H1 (cell line): ENCODE data around the gene MPZL3. TPM values are rescaled to one million over a fixed set of nuclear protein-coding genes. Genes with fewer than 3 reads are reported as not detected.

Source experiments
- CTCF ChIA-PET: fragments of 300-600 bp; sonication (Branson Sonifier 250); formaldehyde crosslinking; loops from one replicate; lab custom pipeline; 2021; ENCODE audit not compliant: partially characterized antibody; lab: Charles Lee
- POLR2A ChIA-PET: fragments of 300-600 bp; sonication (Branson Sonifier 250); formaldehyde crosslinking; loops from one replicate; lab custom pipeline; 2021; ENCODE audit warnings: inconsistent platforms; ENCODE audit not compliant: partially characterized antibody; lab: Charles Lee
- DNase-seq, 2 experiments: peaks; one replicate each; pipeline versions ENCODE4 v3.0.0 to v3.0.0-alpha.2; 2010 to 2022; ENCODE audit warnings: low spot score in 2 of 2, low read depth in 1 of 2, mixed read lengths in 1 of 2
- FAIRE-seq: peaks from 2 replicates; lab custom pipeline; 2011; peaks lifted over from hg19 to GRCh38; lab: Jason Lieb, UNC
- H2AFZ ChIP-seq: 2 replicates; pipeline ENCODE4 v1.8.1; 2012; ENCODE audit warnings: low read length, inconsistent platforms
- H2AK5ac ChIP-seq: 2 replicates; pipeline ENCODE4 v1.6.1; 2013; ENCODE audit warnings: low read depth, low read length
- H2BK120ac ChIP-seq: replicated peaks from 2 replicates; pipeline ENCODE3; 2013; ENCODE audit warnings: low read depth, low read length, inconsistent platforms
- H2BK12ac ChIP-seq: 2 replicates; pipeline ENCODE4 v1.6.1; 2013; ENCODE audit warnings: low read depth, low read length
- H2BK15ac ChIP-seq: 2 replicates; pipeline ENCODE4 v1.6.1; 2013; ENCODE audit warnings: low read length
- H2BK20ac ChIP-seq: 2 replicates; pipeline ENCODE4 v1.6.1; 2013; ENCODE audit warnings: low read length
- H2BK5ac ChIP-seq: 2 replicates; pipeline ENCODE4 v1.6.1; 2013; ENCODE audit warnings: low read depth, low read length
- H3K14ac ChIP-seq: 2 replicates; pipeline ENCODE4 v1.6.1; 2013; ENCODE audit warnings: inconsistent platforms; ENCODE audit not compliant: insufficient read length
- H3K18ac ChIP-seq: 2 replicates; pipeline ENCODE4 v1.6.1; 2013; ENCODE audit warnings: low read length; ENCODE audit errors: extremely low read depth
- H3K23ac ChIP-seq: 2 replicates; pipeline ENCODE4 v1.6.1; 2013; ENCODE audit warnings: inconsistent platforms; ENCODE audit not compliant: insufficient read length
- H3K23me2 ChIP-seq: 2 replicates; pipeline ENCODE4 v1.6.1; 2013; ENCODE audit warnings: low read depth, low read length
- H3K27ac ChIP-seq: 2 replicates; pipeline ENCODE4 v1.6.1; 2011; ENCODE audit warnings: low read depth, low read length, inconsistent platforms
- H3K27me3 ChIP-seq, 4 experiments: replicated peaks in 1 of 4; 1 replicate in 1 of 4; 2 replicates in 3 of 4; pipeline versions ENCODE4 v1.6.1 to v1.8.1; 2011 to 2013; ENCODE audit warnings: low read length in 3 of 4, mild to moderate bottlenecking in 3 of 4, inconsistent platforms in 2 of 4, mixed read lengths in 2 of 4, moderate library complexity in 1 of 4; ENCODE audit not compliant: control insufficient read depth in 3 of 4, insufficient read depth in 3 of 4; ENCODE audit errors: extremely low read depth in 1 of 4
- H3K36me3 ChIP-seq, 4 experiments: 2 replicates each; pipeline versions ENCODE4 v1.6.1 to v1.8.1; 2011 to 2013; ENCODE audit warnings: mild to moderate bottlenecking in 4 of 4, low read length in 3 of 4, moderate library complexity in 2 of 4, control low read depth in 1 of 4, inconsistent platforms in 1 of 4; ENCODE audit not compliant: insufficient read depth in 4 of 4, control insufficient read depth in 2 of 4
- H3K4ac ChIP-seq: replicated peaks from 2 replicates; pipeline ENCODE3; 2013; ENCODE audit warnings: low read length, low read depth, mixed read lengths, inconsistent platforms; ENCODE audit not compliant: insufficient read length
- H3K4me1 ChIP-seq, 4 experiments: replicated peaks in 1 of 4; 1 replicate in 1 of 4; 2 replicates in 3 of 4; pipeline versions ENCODE4 v1.6.1 to v1.8.1; 2011 to 2013; ENCODE audit warnings: low read length in 3 of 4, inconsistent platforms in 2 of 4, mixed read lengths in 1 of 4; ENCODE audit not compliant: insufficient read depth in 4 of 4, control insufficient read depth in 3 of 4
- H3K4me2 ChIP-seq, 2 experiments: 2 replicates each; pipeline versions ENCODE4 v1.6.1 to v1.8.1; 2011 to 2013; ENCODE audit warnings: low read depth in 2 of 2, low read length in 2 of 2, control low read depth in 1 of 2, inconsistent platforms in 1 of 2, mild to moderate bottlenecking in 1 of 2; ENCODE audit not compliant: insufficient read depth in 1 of 2
- H3K4me3 ChIP-seq, 4 experiments: fragments of 200-600, 300-600 bp in 1 of 4; sonication (generic), shearing (Covaris generic), sonication (Bioruptor Twin) in 1 of 4; 2 replicates each; pipeline versions ENCODE4 v1.5.1 to v1.8.1; 2011 to 2016; ENCODE audit warnings: low read length in 4 of 4, low read depth in 3 of 4, control low read depth in 2 of 4, inconsistent platforms in 2 of 4, mild to moderate bottlenecking in 2 of 4, mixed read lengths in 1 of 4, moderate library complexity in 1 of 4; ENCODE audit not compliant: insufficient read depth in 2 of 4; ENCODE audit errors: extremely low read depth in 1 of 4
- H3K56ac ChIP-seq: replicated peaks from 2 replicates; pipeline ENCODE3; 2013; ENCODE audit warnings: low read depth, mild to moderate bottlenecking, mixed read lengths, low read length, inconsistent platforms; ENCODE audit not compliant: insufficient read length
- H3K79me1 ChIP-seq: 2 replicates; pipeline ENCODE4 v1.6.1; 2013; ENCODE audit warnings: low read depth, low read length, control low read depth
- H3K79me2 ChIP-seq, 2 experiments: 2 replicates each; pipeline versions ENCODE4 v1.6.1 to v1.8.1; 2012 to 2013; ENCODE audit warnings: low read length in 2 of 2, mild to moderate bottlenecking in 2 of 2, inconsistent platforms in 1 of 2; ENCODE audit not compliant: insufficient read depth in 2 of 2, control insufficient read depth in 1 of 2
- H3K9ac ChIP-seq, 4 experiments: replicated peaks in 1 of 4; 1 replicate in 1 of 4; 2 replicates in 3 of 4; pipeline versions ENCODE4 v1.6.1 to v1.8.1; 2011 to 2013; ENCODE audit warnings: low read depth in 3 of 4, low read length in 3 of 4, control low read depth in 2 of 4, mild to moderate bottlenecking in 2 of 4, moderate library complexity in 2 of 4, inconsistent platforms in 1 of 4; ENCODE audit errors: extremely low read depth in 1 of 4
- H3K9me3 ChIP-seq, 2 experiments: 2 replicates each; pipeline versions ENCODE4 v1.6.1 to v1.8.1; 2012 to 2013; ENCODE audit warnings: mild to moderate bottlenecking in 2 of 2, moderate library complexity in 2 of 2, control low read depth in 1 of 2, inconsistent platforms in 1 of 2, low read depth in 1 of 2, low read length in 1 of 2, mixed read lengths in 1 of 2; ENCODE audit not compliant: insufficient read depth in 2 of 2
- H4K20me1 ChIP-seq, 2 experiments: replicated peaks in 1 of 2; 2 replicates each; pipeline versions ENCODE3 to v1.8.1; 2011 to 2013; ENCODE audit warnings: inconsistent platforms in 2 of 2, low read length in 2 of 2, mild to moderate bottlenecking in 1 of 2; ENCODE audit not compliant: insufficient read depth in 2 of 2, control insufficient read depth in 1 of 2
- H4K5ac ChIP-seq: 2 replicates; pipeline ENCODE4 v1.6.1; 2013; ENCODE audit warnings: low read length, low read depth, mixed read lengths, inconsistent platforms; ENCODE audit not compliant: insufficient read length
- H4K8ac ChIP-seq: 2 replicates; pipeline ENCODE4 v1.8.0; 2013; ENCODE audit warnings: mild to moderate bottlenecking, moderate library complexity, low read length, inconsistent platforms; ENCODE audit not compliant: insufficient read depth; ENCODE audit errors: extremely low read depth
- H4K91ac ChIP-seq: replicated peaks from 2 replicates; pipeline ENCODE3; 2013; ENCODE audit warnings: low read length, mixed read lengths, inconsistent platforms; ENCODE audit not compliant: insufficient read length
- E2F6 ChIP-seq: IDR thresholded peaks from 2 replicates; pipeline ENCODE4 v1.6.1; 2012; ENCODE audit warnings: inconsistent platforms
- EP300 ChIP-seq, 2 experiments: IDR thresholded peaks; 1 replicate in 1 of 2; 2 replicates in 1 of 2; pipeline ENCODE4 v1.6.1; 2011 to 2012; ENCODE audit warnings: low read depth in 2 of 2, low read length in 2 of 2, mild to moderate bottlenecking in 2 of 2, borderline replicate concordance in 1 of 2, inconsistent platforms in 1 of 2, moderate library complexity in 1 of 2
- MAX ChIP-seq: IDR thresholded peaks from 2 replicates; pipeline ENCODE4 v1.6.1; 2012; ENCODE audit warnings: inconsistent platforms
- POLR2AphosphoS5 ChIP-seq: IDR thresholded peaks from 2 replicates; pipeline ENCODE4 v1.6.1; 2011; ENCODE audit warnings: low read depth, low read length
- TAF1 ChIP-seq: IDR thresholded peaks from 2 replicates; pipeline ENCODE4 v1.6.1; 2011; ENCODE audit warnings: mild to moderate bottlenecking, low read depth, low read length
- TAF7 ChIP-seq: optimal IDR thresholded peaks from 2 replicates; pipeline ENCODE3; 2011; ENCODE audit warnings: low read depth, mild to moderate bottlenecking, inconsistent platforms, low read length, moderate library complexity, borderline replicate concordance
- WGBS, 2 experiments: shearing (Covaris generic) in 1 of 2; methylation state at CpG; one replicate each; pipeline versions ENCODE4 v1.1.6 to v1.1.7; 2013 to 2015; ENCODE audit warnings: low lambda C conversion rate in 2 of 2, mixed read lengths in 2 of 2, inconsistent platforms in 1 of 2, low coverage in 1 of 2, missing lambda C conversion rate in 1 of 2; ENCODE audit not compliant: insufficient replicate concordance in 2 of 2, insufficient coverage in 1 of 2, insufficient read length in 1 of 2; ENCODE audit errors: extremely low coverage in 1 of 2, missing lambda C conversion rate in 1 of 2; 5-methylcytosine and 5-hydroxymethylcytosine counted together
- polyA plus RNA-seq, 7 experiments: library from polyadenylated mRNA; depleted of rRNA in 3 of 7; stranded (reverse) in 5 of 7; unstranded in 2 of 7; fragments of >200 nt in 5 of 7; fragments of 200-250 nt in 2 of 7; gene quantifications; 1 replicate in 5 of 7; 2 replicates in 1 of 7; 4 replicates in 1 of 7; pipeline versions ENCODE4 v1.2.1 to v1.2.3, GENCODE V29; 2011 to 2013; ENCODE audit warnings: missing spikeins in 2 of 7, mixed read lengths in 2 of 7
- total RNA-seq: library from RNA; stranded (reverse); fragmentation: NEBNext Ultra II Directional; extraction: Animal tissue kit (Norgen Biotek cat#: 25700); gene quantifications from 2 replicates; pipeline ENCODE4 v1.2.1, GENCODE V29; 2021
- TF ChIP-seq, protein P1 (sequence below): IDR thresholded peaks from 2 replicates; pipeline ENCODE4 v1.6.1; 2012; ENCODE audit warnings: low read length, inconsistent platforms

The MPZL3 gene
- total and polyA plus RNA-seq, 2 of the 8 experiments (the other 6 are each of a cell fraction or from before 2014, with no cell fraction given): 1.1 to 3.9 TPM

DNA sequence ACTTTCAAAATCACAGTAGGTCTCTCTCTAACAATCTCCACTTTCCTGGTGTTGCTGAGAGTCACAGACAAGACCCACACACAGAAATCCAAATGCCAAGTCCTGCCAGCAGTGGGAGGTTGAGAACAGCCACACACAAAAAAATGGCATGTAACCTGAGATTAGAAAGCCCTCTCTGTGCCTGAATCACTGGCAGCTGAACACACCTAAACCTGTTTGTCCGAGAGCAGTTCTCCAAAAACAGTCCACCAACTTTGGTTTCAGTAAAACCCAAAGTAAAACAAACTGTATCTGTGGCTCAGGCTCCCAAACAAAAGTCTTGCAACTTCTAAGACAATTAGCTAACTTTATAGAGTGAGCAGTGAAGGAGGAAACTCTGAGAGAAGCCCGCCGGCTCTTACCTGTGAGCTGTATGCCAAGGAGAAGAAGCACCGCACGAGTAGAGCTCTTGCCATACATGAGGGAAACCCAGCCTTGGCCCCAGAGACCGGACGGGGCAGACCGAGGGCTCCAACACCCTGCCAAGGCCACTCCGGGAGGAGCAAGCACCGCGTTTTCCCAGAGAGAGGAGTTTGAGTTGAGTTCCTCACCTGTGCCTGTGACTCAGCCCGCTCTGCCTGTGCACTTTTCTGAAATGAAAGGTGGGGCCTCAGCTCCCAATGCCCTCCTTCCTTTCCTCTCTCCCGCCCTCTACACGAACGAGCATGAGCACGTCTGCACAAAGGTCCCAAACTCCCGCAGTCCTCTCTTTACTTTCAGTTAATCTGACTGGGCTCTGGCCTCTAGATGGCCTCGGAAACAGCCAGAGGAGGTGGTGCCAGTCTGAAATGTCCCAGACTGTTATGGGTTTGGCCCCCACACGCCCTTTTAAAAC is 11.8 kb upstream of the MPZL3 start, which contains the start of gene MPZL2:
TSS of gene MPZL2 (minus strand) at position 603 of the 874 bp plus-strand sequence. CDS start at position 459, 144 bp downstream.
- Histone ChIP-seq H2BK15ac (0 out of 2 replicates have a peak within 1 kb of the TSS, but pooled peaks have one; percentile 53), H3K4me3 (peak within 1 kb of the TSS; percentile 28 to 59 (median 38); a peak in 7 of 8 replicates), H3K56ac (no peak within 1 kb of the TSS), H2BK5ac (no peak within 1 kb of the TSS), H3K27ac (no peak within 1 kb of the TSS; the same call in 1 of the 2 replicates), H3K23me2 (peaks cover 5% of the 10 kb centered on the region; the same call in 1 of the 2 replicates), H3K23ac (no peak within 1 kb of the TSS), H2BK120ac (no peak within 1 kb of the TSS), H3K79me2 (no peaks in the 10 kb centered on the region), H2BK12ac (peak within 1 kb of the TSS; percentile 30), H3K9me3 (no peaks in the 10 kb centered on the region), H4K91ac (peak within 1 kb of the TSS; percentile 23), H3K27me3 (peaks cover 1 to 42% (median 30%) of the 10 kb centered on the region in 4 experiments), H4K20me1 (no peaks in the 10 kb centered on the region), H3K4me1 (peaks cover 3 to 11% (median 4%) of the 10 kb centered on the region in 4 experiments; a peak in 4 of 7 replicates), H4K5ac (no peak within 1 kb of the TSS), H3K36me3 (no peaks in the 10 kb centered on the region), H3K18ac (peak within 1 kb of the TSS; percentile 79), H3K79me1 (no peaks in the 10 kb centered on the region), H2AK5ac (no peak within 1 kb of the TSS), H3K9ac (peak within 1 kb of the TSS; percentile 14 to 57 (median 28); a peak in 5 of 7 replicates), H3K14ac (no peak within 1 kb of the TSS), H2BK20ac (peak within 1 kb of the TSS; percentile 66; the same call in 1 of the 2 replicates), H2AFZ (peak within 1 kb of the TSS; percentile 86), H3K4me2 (peak within 1 kb of the TSS; percentile 75 to 95), H3K4ac (peak within 1 kb of the TSS; percentile 69), H4K8ac (no peak within 1 kb of the TSS)
- ChIA-PET POLR2A (interaction anchor here (0.7 to 1.5 kb wide), 6 partner anchors 11 to 126 kb away, joined by 3 to 6 read pairs (median 4); partner anchors contain the start of gene MPZL3), CTCF (interaction anchor here (0.6 to 2.6 kb wide), 17 partner anchors 10 to 420 kb away, joined by 3 to 15 read pairs (median 6); partner anchors contain the start of gene JAML)
- DNase-seq: peak in 1 of 2 experiments; percentile 70
- 10% methylated on average over 19 of the region's 19 CpGs; no CpG with 5 or more reads in 1 of the 2 experiments for WGBS, 2 experiments
- peak; percentile 39 for FAIRE-seq
- TF ChIP-seq, protein P1, sequence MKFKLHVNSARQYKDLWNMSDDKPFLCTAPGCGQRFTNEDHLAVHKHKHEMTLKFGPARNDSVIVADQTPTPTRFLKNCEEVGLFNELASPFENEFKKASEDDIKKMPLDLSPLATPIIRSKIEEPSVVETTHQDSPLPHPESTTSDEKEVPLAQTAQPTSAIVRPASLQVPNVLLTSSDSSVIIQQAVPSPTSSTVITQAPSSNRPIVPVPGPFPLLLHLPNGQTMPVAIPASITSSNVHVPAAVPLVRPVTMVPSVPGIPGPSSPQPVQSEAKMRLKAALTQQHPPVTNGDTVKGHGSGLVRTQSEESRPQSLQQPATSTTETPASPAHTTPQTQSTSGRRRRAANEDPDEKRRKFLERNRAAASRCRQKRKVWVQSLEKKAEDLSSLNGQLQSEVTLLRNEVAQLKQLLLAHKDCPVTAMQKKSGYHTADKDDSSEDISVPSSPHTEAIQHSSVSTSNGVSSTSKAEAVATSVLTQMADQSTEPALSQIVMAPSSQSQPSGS: peak; percentile 62; the same call in 1 of the 2 replicates
- TF ChIP-seq TAF1: peak; percentile 52; the same call in 1 of the 2 replicates
- TF ChIP-seq MAX: peak; percentile 11; the same call in 1 of the 2 replicates
- TF ChIP-seq POLR2AphosphoS5: peak; percentile 37; the same call in 1 of the 2 replicates
- TF ChIP-seq EP300 (IDR thresholded peaks at IDR 0.05; ENCODE audit: borderline replicate concordance in 1 of 2, low read depth in 2 of 2, low read length in 2 of 2): no peak
- peak; percentile 58 for TF ChIP-seq E2F6
- TF ChIP-seq TAF7: no peak
